GM12878 (cell line): ENCODE measurements around the gene DNAH1. TPM values are rescaled to one million over a fixed set of nuclear protein-coding genes. Genes with fewer than 3 reads are reported as not detected.

Source experiments
- ATF3 ChIP-seq: IDR thresholded peaks from 2 replicates; pipeline ENCODE4 v1.6.1; 2011; ENCODE audit warnings: low read depth, mild to moderate bottlenecking, low read length, moderate library complexity, borderline replicate concordance; ENCODE audit errors: extremely low read depth
- ATF7 ChIP-seq: fragments of 450-650 bp; IDR thresholded peaks from 2 replicates; pipeline ENCODE4 v1.6.1; 2016; ENCODE audit warnings: low read depth, mild to moderate bottlenecking
- BCL3 ChIP-seq: IDR thresholded peaks from 2 replicates; pipeline ENCODE4 v1.6.1; 2011; ENCODE audit warnings: borderline replicate concordance, low read depth, mild to moderate bottlenecking, moderate library complexity, low read length; ENCODE audit not compliant: insufficient read depth, poor library complexity, severe bottlenecking
- CHD2 ChIP-seq: IDR thresholded peaks from 2 replicates; pipeline ENCODE4 v1.6.1; 2011; ENCODE audit warnings: low read depth, low read length, improper control_type of control experiment, borderline replicate concordance
- CREB1 ChIP-seq: IDR thresholded peaks from 2 replicates; pipeline ENCODE4 v1.6.1; 2012; ENCODE audit warnings: low read depth, mild to moderate bottlenecking, inconsistent platforms
- DPF2 ChIP-seq: fragments of 450-650 bp; IDR thresholded peaks from 2 replicates; pipeline ENCODE4 v1.6.1; 2017; ENCODE audit warnings: mild to moderate bottlenecking
- E2F8 ChIP-seq: fragments of 450-650 bp; IDR thresholded peaks from 2 replicates; pipeline ENCODE4 v1.6.1; 2018; ENCODE audit warnings: mild to moderate bottlenecking, low read depth, moderate library complexity; ENCODE audit not compliant: partially characterized antibody
- EP300 ChIP-seq, 2 experiments: fragments of 150-350 bp in 1 of 2; IDR thresholded peaks; 2 replicates each; pipeline ENCODE4 v1.6.1; 2011 to 2012; ENCODE audit warnings: low read depth in 2 of 2, low read length in 2 of 2, borderline replicate concordance in 1 of 2, improper control_type of control experiment in 1 of 2, inconsistent platforms in 1 of 2; ENCODE audit not compliant: control insufficient read depth in 1 of 2
- FOXK2 ChIP-seq: fragments of 450-650 bp; IDR thresholded peaks from 2 replicates; pipeline ENCODE4 v1.6.1; 2017; ENCODE audit warnings: mild to moderate bottlenecking, moderate library complexity
- KLF5 ChIP-seq: fragments of 450-650 bp; IDR thresholded peaks from 2 replicates; pipeline ENCODE4 v1.6.1; 2014; ENCODE audit warnings: mild to moderate bottlenecking; ENCODE audit not compliant: partially characterized antibody
- LARP7 ChIP-seq: fragments of 450-650 bp; IDR thresholded peaks from 2 replicates; pipeline ENCODE4 v1.6.1; 2017; ENCODE audit warnings: mild to moderate bottlenecking
- MEF2A ChIP-seq: IDR thresholded peaks from 2 replicates; pipeline ENCODE4 v1.6.1; 2011; ENCODE audit warnings: low read depth, mild to moderate bottlenecking, low read length, moderate library complexity; ENCODE audit not compliant: insufficient read depth
- MXI1 ChIP-seq: fragments of 150-350 bp; IDR thresholded peaks from 2 replicates; pipeline ENCODE4 v1.6.1; 2011; ENCODE audit warnings: low read depth, mild to moderate bottlenecking, inconsistent platforms, low read length, improper control_type of control experiment
- NR2C1 ChIP-seq: fragments of 450-650 bp; IDR thresholded peaks from 2 replicates; pipeline ENCODE4 v1.6.1; 2017; ENCODE audit warnings: antibody characterized with exemption, mild to moderate bottlenecking, moderate library complexity
- NR2F1 ChIP-seq: fragments of 450-650 bp; conservative IDR thresholded peaks from 2 replicates; pipeline ENCODE4 v1.6.1; 2017; ENCODE audit warnings: mild to moderate bottlenecking
- PBX3 ChIP-seq: IDR thresholded peaks from 2 replicates; pipeline ENCODE4 v1.6.1; 2011; ENCODE audit warnings: mild to moderate bottlenecking, low read depth, low read length, moderate library complexity; ENCODE audit not compliant: insufficient replicate concordance
- RB1 ChIP-seq: fragments of 450-650 bp; formaldehyde crosslinking; IDR thresholded peaks from 2 replicates; pipeline ENCODE4 v1.6.1; 2017; ENCODE audit warnings: mild to moderate bottlenecking, borderline replicate concordance
- RELA ChIP-seq: fragments of 450-650 bp; IDR thresholded peaks from 2 replicates; pipeline ENCODE4 v1.8.0; 2014; ENCODE audit warnings: borderline replicate concordance; ENCODE audit not compliant: partially characterized antibody
- TCF7 ChIP-seq: IDR thresholded peaks from 2 replicates; pipeline ENCODE4 v1.6.1; 2014; ENCODE audit warnings: antibody characterized with exemption, borderline replicate concordance
- YBX1 ChIP-seq: fragments of 450-650 bp; IDR thresholded peaks from 2 replicates; pipeline ENCODE4 v1.6.1; 2016; ENCODE audit warnings: antibody characterized with exemption
- YY1 ChIP-seq: IDR thresholded peaks from 2 replicates; pipeline ENCODE4 v1.6.1; 2011; ENCODE audit warnings: low read depth, mild to moderate bottlenecking, low read length
- ZNF24 ChIP-seq: fragments of 450-650 bp; IDR thresholded peaks from 2 replicates; pipeline ENCODE4 v1.6.1; 2017; ENCODE audit warnings: antibody characterized with exemption, mild to moderate bottlenecking
- polyA plus RNA-seq, 11 experiments: library from polyadenylated mRNA; depleted of rRNA in 4 of 11; unstranded in 6 of 11; stranded (reverse) in 5 of 11; fragments of >200 nt; fragmentation: Nextera tagmentation in 4 of 11; fragmentation: Illumina TruSeq in 1 of 11; extraction: Ambion mirVana in 4 of 11; extraction: Trizol in 1 of 11; gene quantifications; 1 replicate in 1 of 11; 2 replicates in 10 of 11; pipeline versions ENCODE4 v1.2.1 to v1.2.3, GENCODE V29; 2011 to 2016; ENCODE audit warnings: inconsistent platforms in 2 of 11, missing spikeins in 2 of 11, low read depth in 1 of 11
- total RNA-seq, 4 experiments: library from RNA; depleted of rRNA in 3 of 4; stranded (reverse); fragments of >200 nt in 3 of 4; fragmentation: Illumina TruSeq in 1 of 4; extraction: Trizol in 1 of 4; gene quantifications; 2 replicates each; pipeline versions ENCODE4 v1.2.1 to v1.2.3, GENCODE V29; 2013 to 2021
- TF ChIP-seq, protein P1 (sequence below): IDR thresholded peaks from 2 replicates; pipeline ENCODE4 v1.6.1; 2012; ENCODE audit warnings: low read depth, low read length, improper control_type of control experiment
- TF ChIP-seq, protein P2 (sequence below): fragments of 450-650 bp; conservative IDR thresholded peaks from 2 replicates; pipeline ENCODE4 v1.6.1; 2017; ENCODE audit warnings: mild to moderate bottlenecking, moderate library complexity

Gene DNAH1
- total and polyA plus RNA-seq, 10 of the 15 experiments (the other 5 are each of a cell fraction or from before 2014, with no cell fraction given), result 0.31 to 5.8 (median 2.7) TPM

- TF ChIP-seq KLF5, result peak; percentile 64
- TF ChIP-seq MEF2A, result peak; percentile 47; the same call in 1 of the 2 replicates
- peak; percentile 43; the same call in 1 of the 2 replicates for TF ChIP-seq MXI1
- TF ChIP-seq TCF7, result no peak
- TF ChIP-seq ATF7, result peak; percentile 87
- no peak for TF ChIP-seq LARP7
- no peak for TF ChIP-seq E2F8
- peak; percentile 99 for TF ChIP-seq DPF2
- peak; percentile 99 for TF ChIP-seq NR2F1
- peak; percentile 77 for TF ChIP-seq NR2C1
- no peak for TF ChIP-seq ZNF24
- TF ChIP-seq, protein P1, sequence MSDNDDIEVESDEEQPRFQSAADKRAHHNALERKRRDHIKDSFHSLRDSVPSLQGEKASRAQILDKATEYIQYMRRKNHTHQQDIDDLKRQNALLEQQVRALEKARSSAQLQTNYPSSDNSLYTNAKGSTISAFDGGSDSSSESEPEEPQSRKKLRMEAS, result no peak
- no peak; the same call in 1 of the 2 replicates for TF ChIP-seq YY1
- peak; percentile 2 for TF ChIP-seq PBX3
- no peak for TF ChIP-seq ATF3
- TF ChIP-seq EP300 (IDR thresholded peaks at IDR 0.05; ENCODE audit: borderline replicate concordance in 1 of 2, control insufficient read depth in 1 of 2, low read depth in 2 of 2, low read length in 2 of 2), result peak; percentile 91 to 98
- TF ChIP-seq CREB1, result peak; percentile 77
- TF ChIP-seq, protein P2, sequence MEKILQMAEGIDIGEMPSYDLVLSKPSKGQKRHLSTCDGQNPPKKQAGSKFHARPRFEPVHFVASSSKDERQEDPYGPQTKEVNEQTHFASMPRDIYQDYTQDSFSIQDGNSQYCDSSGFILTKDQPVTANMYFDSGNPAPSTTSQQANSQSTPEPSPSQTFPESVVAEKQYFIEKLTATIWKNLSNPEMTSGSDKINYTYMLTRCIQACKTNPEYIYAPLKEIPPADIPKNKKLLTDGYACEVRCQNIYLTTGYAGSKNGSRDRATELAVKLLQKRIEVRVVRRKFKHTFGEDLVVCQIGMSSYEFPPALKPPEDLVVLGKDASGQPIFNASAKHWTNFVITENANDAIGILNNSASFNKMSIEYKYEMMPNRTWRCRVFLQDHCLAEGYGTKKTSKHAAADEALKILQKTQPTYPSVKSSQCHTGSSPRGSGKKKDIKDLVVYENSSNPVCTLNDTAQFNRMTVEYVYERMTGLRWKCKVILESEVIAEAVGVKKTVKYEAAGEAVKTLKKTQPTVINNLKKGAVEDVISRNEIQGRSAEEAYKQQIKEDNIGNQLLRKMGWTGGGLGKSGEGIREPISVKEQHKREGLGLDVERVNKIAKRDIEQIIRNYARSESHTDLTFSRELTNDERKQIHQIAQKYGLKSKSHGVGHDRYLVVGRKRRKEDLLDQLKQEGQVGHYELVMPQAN, result no peak
- TF ChIP-seq YBX1, result no peak
- TF ChIP-seq RELA, result peak; percentile 99
- TF ChIP-seq CHD2, result peak; percentile 70; the same call in 1 of the 2 replicates
- TF ChIP-seq BCL3, result peak; percentile 96
- no peak for TF ChIP-seq FOXK2
- TF ChIP-seq RB1, result peak; percentile 23; the same call in 1 of the 2 replicates
These were observed 2.3 kb upstream of the DNAH1 start (continued) for GRCh38 chr3:52313774-52314188.
